Heart right ventricle (tissue), 16 donors: ENCODE data around the gene GRB10. TPM values are rescaled to one million over a fixed set of nuclear protein-coding genes. Genes with fewer than 3 reads are reported as not detected.
A peak's percentile ranks its signal among the peaks of the same experiment; 100 is the strongest.

Source experiments
- ATAC-seq, 8 donors: fragments of 200-7000 bp; cut with Tn5 transposase; one replicate each; pipeline ENCODE4 v1.9.1; 2020; ENCODE audit warnings: mild to moderate bottlenecking in 8 of 8, moderate library complexity in 8 of 8, moderate number of reproducible peaks in 1 of 8
- DNase-seq, 2 donors: peaks; one replicate each; pipeline ENCODE4 v3.0.0-alpha.2; 2020
- H3K27ac ChIP-seq, 10 donors: fragments of 200-600 bp; sonication (generic) in 2 of 10; one replicate each; pipeline versions ENCODE4 v1.5.0 to v1.8.0; 2020 to 2022; ENCODE audit warnings: mild to moderate bottlenecking in 3 of 10
- H3K27me3 ChIP-seq, 7 donors: fragments of 200-600 bp; one replicate each; pipeline ENCODE4 v1.8.0; 2021 to 2022; ENCODE audit warnings: mild to moderate bottlenecking in 2 of 7
- H3K36me3 ChIP-seq, 9 donors: fragments of 200-600 bp; sonication (generic) in 1 of 9; one replicate each; pipeline versions ENCODE4 v1.5.0 to v1.8.0; 2020 to 2022; ENCODE audit warnings: mild to moderate bottlenecking in 2 of 9
- H3K4me1 ChIP-seq, 9 donors: fragments of 200-600 bp; sonication (generic) in 1 of 9; one replicate each; pipeline versions ENCODE4 v1.5.0 to v1.8.0; 2020 to 2022; ENCODE audit warnings: mild to moderate bottlenecking in 4 of 9
- H3K4me3 ChIP-seq, 10 donors: fragments of 200-600 bp; sonication (generic) in 2 of 10; one replicate each; pipeline versions ENCODE4 v1.5.0 to v1.8.0; 2020 to 2022; ENCODE audit warnings: mild to moderate bottlenecking in 7 of 10, moderate library complexity in 2 of 10
- H3K9me3 ChIP-seq, 11 donors: fragments of 200-600 bp in 10 of 11; sonication (generic) in 2 of 11; one replicate each; pipeline versions ENCODE4 v1.5.0 to v1.8.0; 2013 to 2022; ENCODE audit warnings: mild to moderate bottlenecking in 2 of 11, control low read depth in 1 of 11, moderate library complexity in 1 of 11
- WGBS, 2 donors: extraction: QIAGEN DNeasy Blood & Tissue Kit; methylation state at CpG; one replicate each; pipeline ENCODE4 v1.1.7; 2013; ENCODE audit warnings: inconsistent platforms in 1 of 2; 5-methylcytosine and 5-hydroxymethylcytosine counted together
- intact Hi-C, 10 donors: fragments of 100-400 bp; cut with DNase I; formaldehyde crosslinking; loops; one replicate each; pipeline versions ENCODE4 v1.11.1 to v1.14.2; 2022
- polyA plus RNA-seq, 2 donors: library from polyadenylated mRNA; stranded (reverse); fragments of 200-250 nt; gene quantifications; one replicate each; pipeline ENCODE4 v1.2.3, GENCODE V29; 2013
- total RNA-seq, 10 donors: library from RNA; stranded (reverse); fragmentation: NEBNext Ultra II Directional in 3 of 10; extraction: Animal tissue kit (Norgen Biotek cat#: 25700) in 3 of 10; gene quantifications; one replicate each; pipeline versions ENCODE4 v1.2.1 to v1.2.4, GENCODE V29; 2021 to 2023
- TF ChIP-seq, protein P1 (sequence below), 9 donors: fragments of 200-600 bp; sonication (generic) in 2 of 9; IDR thresholded peaks; one replicate each; pipeline versions ENCODE4 v1.5.0 to v1.8.0; 2021 to 2022; ENCODE audit warnings: antibody characterized with exemption in 9 of 9, mild to moderate bottlenecking in 5 of 9, moderate library complexity in 1 of 9
- donor health status: Arrhythmogenic right ventricular cardiomyopathy.
- donor health status: ischemic (EF 13 %, LVEDD 7.1; RV severe dilation, severe dysfunction).
- donor health status: healthy with polysubstance abuse.
- donor health status: DM: no; HTN: yes; CAD: no.
- donor health status: DM: no; HTN: no; CAD: no.
- donor health status: ischemic (EF 25% LVEDD 6.9; RV normal size, moderate dysfunction).
- donor health status: ischemic (EF 25% LVEDD 5.7; RV mildly dilated, moderate dysfunction).
- donor health status: healthy.
- donor health status: DM: yes; HTN: yes; CAD: no.
- donor health status: Ischemic cardiomyopathy.
- donor health status: ischemic (EF 35%, LVEDD 5.7; RV mildly dilated, moderate dysfunction).
- donor health status: nonischemic (EF 11% LVEDD 7.7; RV severe dilation, severe dysfunction).
- donor health status: DM: yes; HTN: yes; CAD: no.
- donor health status: PGD.
- donor health status: ischemic (EF 29% LVEDD 5.4; RV normal size, mild dysfunction).
- donor health status: nonischemic (EF 23%, LVEDD 6.1; RV moderate dilation, normal function).

Gene GRB10
- total and polyA plus RNA-seq, 12 donors = 13.2 to 48.7 (median 29.6) TPM

DNA sequence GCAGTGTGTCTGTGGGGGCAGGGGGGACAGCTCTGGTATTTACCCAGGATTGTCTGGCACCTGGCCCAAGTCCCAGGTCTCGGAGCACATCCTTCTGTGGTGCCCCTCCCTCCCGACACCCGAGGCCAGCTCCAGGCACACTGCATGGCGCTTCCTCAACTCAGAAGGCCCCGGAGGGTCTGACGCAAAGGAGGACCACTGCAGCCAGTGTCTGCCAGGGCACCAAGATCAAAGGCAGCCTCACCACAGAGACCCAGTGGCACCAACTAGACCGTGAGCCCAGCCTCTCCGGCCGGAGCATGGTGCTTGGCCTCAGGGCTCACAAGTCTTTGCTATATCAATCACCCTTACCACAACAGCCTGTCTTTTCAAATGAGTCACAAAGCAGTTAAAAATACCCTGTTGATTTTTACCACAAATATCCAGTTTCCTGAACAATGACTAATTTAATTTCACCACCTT, 118.2 kb downstream of the GRB10 start:
- peaks cover 32 to 97% (median 90%) of the 10 kb centered on the region in 9 donors for H3K4me1 ChIP-seq
- H3K36me3 ChIP-seq = peaks cover 0 to 41% (median 0%) of the 10 kb centered on the region in 9 donors
- H3K9me3 ChIP-seq = no peaks in the 10 kb centered on the region
- no peaks in the 10 kb centered on the region for H3K27me3 ChIP-seq
- H3K4me3 ChIP-seq = no peak overlapping the region
- 73 to 91% methylated on average over 9 of the region's 9 CpGs for WGBS, 2 donors
- H3K27ac ChIP-seq = peak overlapping the region in 5 of 10 donors; percentile 15 to 41 (median 26)
- TF ChIP-seq, protein P1, sequence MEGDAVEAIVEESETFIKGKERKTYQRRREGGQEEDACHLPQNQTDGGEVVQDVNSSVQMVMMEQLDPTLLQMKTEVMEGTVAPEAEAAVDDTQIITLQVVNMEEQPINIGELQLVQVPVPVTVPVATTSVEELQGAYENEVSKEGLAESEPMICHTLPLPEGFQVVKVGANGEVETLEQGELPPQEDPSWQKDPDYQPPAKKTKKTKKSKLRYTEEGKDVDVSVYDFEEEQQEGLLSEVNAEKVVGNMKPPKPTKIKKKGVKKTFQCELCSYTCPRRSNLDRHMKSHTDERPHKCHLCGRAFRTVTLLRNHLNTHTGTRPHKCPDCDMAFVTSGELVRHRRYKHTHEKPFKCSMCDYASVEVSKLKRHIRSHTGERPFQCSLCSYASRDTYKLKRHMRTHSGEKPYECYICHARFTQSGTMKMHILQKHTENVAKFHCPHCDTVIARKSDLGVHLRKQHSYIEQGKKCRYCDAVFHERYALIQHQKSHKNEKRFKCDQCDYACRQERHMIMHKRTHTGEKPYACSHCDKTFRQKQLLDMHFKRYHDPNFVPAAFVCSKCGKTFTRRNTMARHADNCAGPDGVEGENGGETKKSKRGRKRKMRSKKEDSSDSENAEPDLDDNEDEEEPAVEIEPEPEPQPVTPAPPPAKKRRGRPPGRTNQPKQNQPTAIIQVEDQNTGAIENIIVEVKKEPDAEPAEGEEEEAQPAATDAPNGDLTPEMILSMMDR (IDR thresholded peaks at IDR 0.05) = no peak
- intact Hi-C loops = no loop called here
- DNase-seq (no peak), ATAC-seq (no peak)

DNA sequence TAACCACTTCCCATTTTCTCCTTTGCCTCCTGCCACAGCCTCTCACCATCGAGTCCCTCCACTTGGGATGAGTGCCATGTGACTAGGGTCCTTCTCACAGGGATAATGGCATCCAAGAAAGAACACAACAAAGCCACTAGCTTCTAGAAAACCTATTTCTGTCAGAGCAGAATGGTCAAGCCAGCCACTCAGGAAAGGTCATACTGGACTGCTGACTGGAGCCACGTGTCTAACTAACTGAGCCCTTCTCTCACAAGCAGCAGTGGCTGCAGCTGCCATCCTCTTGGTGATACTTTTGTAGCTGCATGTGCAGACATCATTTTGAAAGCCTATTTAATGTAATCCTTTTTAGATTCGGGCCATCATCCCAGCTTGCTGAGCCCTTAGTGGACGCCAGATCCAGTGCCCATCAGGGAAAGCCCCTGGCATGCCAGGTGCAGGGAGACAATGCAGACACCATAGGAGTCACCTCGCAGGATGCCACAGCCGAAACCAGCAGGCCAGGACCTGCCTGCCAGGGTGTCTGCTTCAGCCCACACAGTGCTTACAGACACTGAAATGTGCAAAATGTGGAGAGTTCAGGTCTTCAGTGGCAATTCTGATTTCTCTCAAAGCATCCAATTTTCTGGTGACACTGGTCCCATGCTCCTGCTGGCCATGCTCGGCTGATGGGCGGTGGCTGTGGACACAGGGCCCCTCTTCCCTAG, 119.1 kb downstream of the GRB10 start:
- no peak for ATAC-seq
- intact Hi-C loops = no loop called here
- TF ChIP-seq, protein P1 (IDR thresholded peaks at IDR 0.05) = no peak
- Histone ChIP-seq H3K27me3 (no peaks in the 10 kb centered on the region), H3K4me3 (no peak overlapping the region), H3K4me1 (peaks cover 28 to 95% (median 86%) of the 10 kb centered on the region in 9 donors), H3K9me3 (no peaks in the 10 kb centered on the region), H3K27ac (peak overlapping the region in 5 of 10 donors; percentile 19 to 46 (median 26)), H3K36me3 (peaks cover 0 to 41% (median 0%) of the 10 kb centered on the region in 9 donors)
- DNase-seq = no peak
- 85 to 87% methylated on average over 8 of the region's 8 CpGs for WGBS, 2 donors

DNA sequence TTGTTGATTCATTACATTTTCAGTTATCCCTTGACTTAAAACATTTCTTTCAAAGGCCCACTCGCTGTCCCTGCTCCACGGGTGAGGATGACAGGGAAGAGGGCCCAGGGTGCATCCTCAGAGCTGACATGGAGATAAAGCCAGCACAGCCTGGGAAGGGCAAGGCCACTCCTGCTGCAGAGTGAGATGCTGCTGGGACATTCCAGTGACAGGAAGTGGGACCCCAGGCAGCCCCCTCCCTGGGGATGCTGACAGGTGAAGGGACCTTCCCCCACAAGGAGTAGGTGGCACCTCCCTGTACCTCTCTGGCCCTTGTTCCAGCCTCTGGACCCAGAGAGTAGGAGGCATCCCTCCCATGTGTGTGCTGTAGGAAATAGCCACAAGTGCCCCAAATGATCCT, 119.7 kb downstream of the GRB10 start:
- TF ChIP-seq, protein P1 (IDR thresholded peaks at IDR 0.05) = no peak
- intact Hi-C loops = no loop called here
- H3K36me3 ChIP-seq = peaks cover 0 to 43% (median 0%) of the 10 kb centered on the region in 9 donors
- WGBS, 2 donors = 95 to 99% methylated on average over 2 of the region's 2 CpGs
- ATAC-seq (no peak), DNase-seq (no peak)
- H3K27ac ChIP-seq = peak overlapping the region in 5 of 10 donors; percentile 14 to 46 (median 21)
- peaks cover 30 to 95% (median 86%) of the 10 kb centered on the region in 9 donors for H3K4me1 ChIP-seq
- no peak overlapping the region for H3K4me3 ChIP-seq
- no peaks in the 10 kb centered on the region for H3K9me3 ChIP-seq
- no peaks in the 10 kb centered on the region for H3K27me3 ChIP-seq

DNA sequence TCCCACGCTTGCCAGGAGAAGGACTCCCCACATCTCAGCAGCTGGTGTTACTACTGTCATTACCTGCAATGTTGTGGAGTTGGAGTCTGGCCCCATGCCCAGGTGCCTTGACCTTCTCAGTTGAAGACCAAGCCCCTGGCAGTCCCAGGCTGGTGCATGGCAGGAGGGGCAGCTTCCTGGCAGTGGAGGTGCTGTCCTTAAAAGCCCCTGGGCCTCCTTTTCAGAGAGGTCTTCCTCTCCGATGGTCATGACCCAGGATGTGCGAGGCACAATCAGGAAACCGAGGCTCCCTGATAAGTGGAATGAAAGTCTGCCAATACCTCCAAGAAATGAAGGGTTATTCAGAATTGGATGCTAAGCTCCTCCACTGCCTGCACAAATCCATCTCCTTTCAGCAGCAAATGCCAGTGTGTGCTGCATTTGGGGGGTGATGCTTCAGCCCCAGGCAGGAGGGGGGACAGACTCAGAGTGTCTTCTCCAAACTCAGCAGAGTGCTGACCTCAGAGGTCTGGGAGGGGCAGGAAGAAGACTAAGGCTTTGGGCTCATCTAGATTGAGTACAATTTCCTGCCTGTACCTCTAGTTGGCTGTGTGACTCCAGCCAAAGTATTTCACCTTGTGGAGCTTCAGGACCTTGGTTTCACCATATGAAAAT, 120.5 kb downstream of the GRB10 start:
- no peaks in the 10 kb centered on the region for H3K27me3 ChIP-seq
- 49 to 65% methylated on average over 4 of the region's 4 CpGs for WGBS, 2 donors
- no peak overlapping the region for H3K4me3 ChIP-seq
- no peaks in the 10 kb centered on the region for H3K9me3 ChIP-seq
- intact Hi-C loops = no loop called here
- TF ChIP-seq, protein P1 (IDR thresholded peaks at IDR 0.05) = no peak
- ATAC-seq (peak in 2 of 8 donors; percentile 27 to 41), DNase-seq (no peak)
- peak overlapping the region in 5 of 10 donors; percentile 19 to 51 (median 33) for H3K27ac ChIP-seq
- H3K4me1 ChIP-seq = peaks cover 32 to 95% (median 86%) of the 10 kb centered on the region in 9 donors
- H3K36me3 ChIP-seq = peaks cover 0 to 43% (median 0%) of the 10 kb centered on the region in 9 donors
